ENCODE results near the gene SHANK2.

DNA sequence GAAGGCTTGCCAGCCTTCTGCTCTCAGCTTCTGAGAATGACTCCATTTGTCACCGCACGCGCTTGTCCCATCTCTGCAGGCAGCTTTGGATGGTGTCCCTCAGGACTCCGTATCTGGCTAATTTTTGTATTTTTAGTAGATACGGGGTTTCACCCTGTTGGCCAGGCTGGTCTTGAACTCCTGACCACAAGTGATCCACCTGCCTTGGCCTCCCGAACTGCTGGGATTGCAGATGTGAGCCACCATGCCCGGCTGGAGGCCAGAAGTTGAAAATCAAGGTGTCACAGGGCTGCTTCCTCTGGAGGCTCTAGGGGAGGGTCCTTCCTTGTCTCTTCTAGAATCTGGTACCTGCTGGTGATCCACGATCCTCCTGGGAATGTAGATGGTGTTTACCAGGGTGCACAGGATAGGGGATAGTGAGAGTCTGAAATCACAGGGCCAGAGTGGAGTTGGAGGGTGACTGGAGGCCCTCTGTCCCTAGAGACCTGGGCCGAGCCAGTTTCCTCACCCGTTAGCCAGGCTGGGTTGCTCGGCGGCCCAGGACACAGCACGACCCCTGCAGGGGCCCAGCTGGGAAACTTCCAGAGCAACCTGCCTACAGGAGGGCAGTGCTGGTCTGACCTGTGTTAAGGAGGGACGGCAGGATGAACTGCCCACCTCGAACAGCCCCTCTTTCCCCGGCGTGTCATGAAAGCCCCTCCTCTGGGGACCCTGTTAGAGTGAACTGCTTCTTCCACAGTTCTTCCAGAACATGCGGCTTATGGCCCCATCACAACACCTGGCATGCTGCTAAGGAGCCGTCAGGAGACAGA is 48.9 kb upstream of the SHANK2 start:
- TF ChIP-seq EZH2 (IDR thresholded peaks at IDR 0.05) = no peak
- TF ChIP-seq, protein P1, sequence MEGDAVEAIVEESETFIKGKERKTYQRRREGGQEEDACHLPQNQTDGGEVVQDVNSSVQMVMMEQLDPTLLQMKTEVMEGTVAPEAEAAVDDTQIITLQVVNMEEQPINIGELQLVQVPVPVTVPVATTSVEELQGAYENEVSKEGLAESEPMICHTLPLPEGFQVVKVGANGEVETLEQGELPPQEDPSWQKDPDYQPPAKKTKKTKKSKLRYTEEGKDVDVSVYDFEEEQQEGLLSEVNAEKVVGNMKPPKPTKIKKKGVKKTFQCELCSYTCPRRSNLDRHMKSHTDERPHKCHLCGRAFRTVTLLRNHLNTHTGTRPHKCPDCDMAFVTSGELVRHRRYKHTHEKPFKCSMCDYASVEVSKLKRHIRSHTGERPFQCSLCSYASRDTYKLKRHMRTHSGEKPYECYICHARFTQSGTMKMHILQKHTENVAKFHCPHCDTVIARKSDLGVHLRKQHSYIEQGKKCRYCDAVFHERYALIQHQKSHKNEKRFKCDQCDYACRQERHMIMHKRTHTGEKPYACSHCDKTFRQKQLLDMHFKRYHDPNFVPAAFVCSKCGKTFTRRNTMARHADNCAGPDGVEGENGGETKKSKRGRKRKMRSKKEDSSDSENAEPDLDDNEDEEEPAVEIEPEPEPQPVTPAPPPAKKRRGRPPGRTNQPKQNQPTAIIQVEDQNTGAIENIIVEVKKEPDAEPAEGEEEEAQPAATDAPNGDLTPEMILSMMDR (IDR thresholded peaks at IDR 0.05) = no peak
